Omental fat pad (tissue), 4 donors: ENCODE data around the gene CLTA. TPM values are rescaled to one million over a fixed set of nuclear protein-coding genes. Genes with fewer than 3 reads are reported as not detected.
A peak's percentile ranks its signal among the peaks of the same experiment; 100 is the strongest.

Experiments used
- ATAC-seq: fragments of 150-250 bp; one replicate; pipeline ENCODE4 v1.9.1; 2016; ENCODE audit warnings: mild to moderate bottlenecking, moderate library complexity; ENCODE audit not compliant: low FRiP score
- DNase-seq: peaks from one replicate; pipeline ENCODE4 v3.0.0-alpha.2; 2019; ENCODE audit warnings: low spot score
- CTCF ChIP-seq, 3 donors: fragments of 450-650 bp; IDR thresholded peaks; one replicate each; pipeline ENCODE4 v1.5.1; 2016 to 2017; ENCODE audit warnings: antibody characterized with exemption in 3 of 3, mild to moderate bottlenecking in 3 of 3, moderate library complexity in 2 of 3
- total RNA-seq, 4 donors: library from RNA; depleted of rRNA; stranded (reverse); fragments of >200 nt; gene quantifications; one replicate each; pipeline ENCODE4 v1.1.0, GENCODE V29; 2016

CLTA gene
- total RNA-seq = 100 to 1,000 TPM; 180 to 187 (median 185) TPM

- ATAC-seq (peak; percentile 99), DNase-seq (peak; percentile 90)
- TF ChIP-seq CTCF (IDR thresholded peaks at IDR 0.05) = no peak
These were observed at the start of gene CLTA for GRCh38 chr9:36190388-36191289. Gene CLTA, plus strand, starts transcription at chr9:36190921. Its CDS starts 136 bp downstream, at chr9:36191057.

- TF ChIP-seq CTCF (IDR thresholded peaks at IDR 0.05) = no peak
- DNase-seq = no peak
- ATAC-seq = no peak
These were observed 49.4 kb upstream of the CLTA start for GRCh38 chr9:36141288-36141687.

- ATAC-seq = no peak
- DNase-seq = no peak
- no peak for TF ChIP-seq CTCF (IDR thresholded peaks at IDR 0.05)
These were observed 49.0 kb upstream of the CLTA start for GRCh38 chr9:36141761-36142160.

- peak; percentile 28 for ATAC-seq
- no peak for TF ChIP-seq CTCF (IDR thresholded peaks at IDR 0.05)
- no peak for DNase-seq
These were observed 48.0 kb upstream of the CLTA start for GRCh38 chr9:36142510-36143244.

- DNase-seq = no peak
- no peak for TF ChIP-seq CTCF (IDR thresholded peaks at IDR 0.05)
- ATAC-seq = no peak
These were observed 47.5 kb upstream of the CLTA start for GRCh38 chr9:36143245-36143641.

- ATAC-seq = no peak
- no peak for DNase-seq
- no peak for TF ChIP-seq CTCF (IDR thresholded peaks at IDR 0.05)
These were observed 46.1 kb upstream of the CLTA start for GRCh38 chr9:36144309-36145232.
